K562 (cell line): ENCODE results near the gene EYA3. TPM values are rescaled to one million over a fixed set of nuclear protein-coding genes. Genes with fewer than 3 reads are reported as not detected.

Experiments
- ARHGAP35 ChIP-seq: fragments of 450-650 bp; IDR thresholded peaks from 2 replicates; pipeline ENCODE4 v1.6.1; 2018; ENCODE audit not compliant: partially characterized antibody
- ARID1B ChIP-seq: fragments of 450-650 bp; IDR thresholded peaks from 2 replicates; pipeline ENCODE4 v1.6.1; 2016; ENCODE audit warnings: antibody characterized with exemption, mild to moderate bottlenecking, inconsistent platforms
- BHLHE40 ChIP-seq: IDR thresholded peaks from 2 replicates; pipeline ENCODE4 v1.6.1; 2011; ENCODE audit warnings: low read length, improper control_type of control experiment
- DPF2 ChIP-seq: fragments of 450-650 bp; IDR thresholded peaks from 2 replicates; pipeline ENCODE4 v1.6.1; 2016
- ELF1 ChIP-seq: fragments of 200-800 bp; sonication (Bioruptor generic); IDR thresholded peaks from 2 replicates; pipeline ENCODE4 v1.6.1; 2016; ENCODE audit warnings: missing genetic modification characterization, missing compliant biosample characterization
- HCFC1 ChIP-seq: IDR thresholded peaks from 2 replicates; pipeline ENCODE4 v1.6.1; 2012; ENCODE audit warnings: low read depth, low read length, improper control_type of control experiment
- MTF1 ChIP-seq: fragments of 250-450 bp; sonication (Bioruptor Pico); IDR thresholded peaks from 2 replicates; pipeline ENCODE4 v1.9.0; 2021; ENCODE audit warnings: moderate library complexity, mild to moderate bottlenecking, inconsistent platforms, borderline replicate concordance
- SRSF7 ChIP-seq: fragments of 200-400 bp; formaldehyde crosslinking; optimal IDR thresholded peaks from 2 replicates; pipeline ENCODE3; 2017; ENCODE audit warnings: mild to moderate bottlenecking, low read depth, low read length
- ZNF224 ChIP-seq: sonication (generic); formaldehyde crosslinking; IDR thresholded peaks from 2 replicates; pipeline ENCODE4 v1.8.0; 2022; ENCODE audit warnings: mild to moderate bottlenecking, missing genetic modification reagents
- ZNF239 ChIP-seq: fragments of 250-450 bp; sonication (Bioruptor Pico); IDR thresholded peaks from 2 replicates; pipeline ENCODE4 v1.4.0; 2020; ENCODE audit warnings: mild to moderate bottlenecking
- ZNF696 ChIP-seq: fragments of 250-450 bp; sonication (Bioruptor Pico); conservative IDR thresholded peaks from 2 replicates; pipeline ENCODE4 v1.4.0; 2020; ENCODE audit warnings: mild to moderate bottlenecking, moderate library complexity
- ZSCAN32 ChIP-seq: fragments of 450-650 bp; formaldehyde crosslinking; IDR thresholded peaks from 2 replicates; pipeline ENCODE4 v1.4.0; 2020; ENCODE audit warnings: mild to moderate bottlenecking, moderate library complexity
- polyA plus RNA-seq, 8 experiments: library from polyadenylated mRNA; depleted of rRNA in 4 of 8; stranded (reverse) in 5 of 8; unstranded in 3 of 8; fragments of >200 nt; fragmentation: Nextera tagmentation in 2 of 8; fragmentation: Illumina TruSeq in 1 of 8; extraction: Ambion mirVana in 2 of 8; extraction: Trizol in 1 of 8; gene quantifications; 2 replicates each; pipeline versions ENCODE4 v1.2.1 to v1.2.3, GENCODE V29; 2011 to 2014; ENCODE audit warnings: inconsistent platforms in 1 of 8, missing spikeins in 1 of 8
- total RNA-seq, 7 experiments: library from RNA; depleted of rRNA in 6 of 7; stranded (reverse); fragments of >200 nt in 6 of 7; fragmentation: Illumina TruSeq in 2 of 7; extraction: Trizol in 2 of 7; gene quantifications; 2 replicates each; pipeline versions ENCODE4 v1.2.1 to v1.2.3, GENCODE V29; 2011 to 2021; ENCODE audit warnings: low replicate concordance in 1 of 7
- TF ChIP-seq, protein P1 (sequence below): fragments of 200-400 bp; formaldehyde crosslinking; IDR thresholded peaks from 2 replicates; pipeline ENCODE4 v1.6.1; 2017; ENCODE audit warnings: mild to moderate bottlenecking, low read depth, low read length, moderate library complexity
- TF ChIP-seq, protein P2 (sequence below): sonication (generic); IDR thresholded peaks from 2 replicates; pipeline ENCODE4 v1.6.1; 2016

EYA3 gene
- total and polyA plus RNA-seq, 9 of the 15 experiments (the other 6 are each of a cell fraction or from before 2014, with no cell fraction given) = 21.7 to 64.0 (median 43.6) TPM

DNA sequence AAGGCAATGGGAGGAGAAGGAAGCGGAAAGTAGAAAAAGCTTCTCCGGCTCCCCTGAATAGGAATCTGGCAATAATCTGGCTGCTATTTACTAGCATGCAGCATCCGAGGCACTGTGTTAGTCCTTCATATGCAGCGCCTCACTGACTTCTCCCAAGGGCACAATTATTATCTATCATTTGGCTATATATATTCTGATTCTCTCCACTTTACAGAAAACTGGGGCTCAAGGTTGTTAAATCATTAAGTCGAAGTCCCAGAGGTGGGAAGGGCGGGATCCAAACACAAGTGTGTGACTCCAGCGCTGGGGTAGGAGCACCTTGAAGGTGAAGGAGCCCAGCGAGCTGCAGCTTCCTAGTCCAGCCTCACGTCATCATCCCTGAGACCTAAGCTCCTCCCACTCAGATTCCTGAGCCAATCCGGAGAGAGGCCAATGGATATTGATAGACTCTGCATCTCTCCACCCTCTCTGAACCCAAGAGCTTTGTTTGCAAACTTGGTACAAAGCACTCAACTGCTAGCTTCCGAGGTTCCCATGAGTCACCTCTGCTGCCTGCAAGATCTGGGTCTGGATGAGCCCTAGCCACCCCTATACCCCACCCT lies 16.6 kb upstream of the EYA3 start (continued):
- TF ChIP-seq HCFC1 = no peak
- no peak for TF ChIP-seq ARID1B
- TF ChIP-seq ELF1 (tag) = no peak
- TF ChIP-seq ZNF224 = no peak
- TF ChIP-seq, protein P1, sequence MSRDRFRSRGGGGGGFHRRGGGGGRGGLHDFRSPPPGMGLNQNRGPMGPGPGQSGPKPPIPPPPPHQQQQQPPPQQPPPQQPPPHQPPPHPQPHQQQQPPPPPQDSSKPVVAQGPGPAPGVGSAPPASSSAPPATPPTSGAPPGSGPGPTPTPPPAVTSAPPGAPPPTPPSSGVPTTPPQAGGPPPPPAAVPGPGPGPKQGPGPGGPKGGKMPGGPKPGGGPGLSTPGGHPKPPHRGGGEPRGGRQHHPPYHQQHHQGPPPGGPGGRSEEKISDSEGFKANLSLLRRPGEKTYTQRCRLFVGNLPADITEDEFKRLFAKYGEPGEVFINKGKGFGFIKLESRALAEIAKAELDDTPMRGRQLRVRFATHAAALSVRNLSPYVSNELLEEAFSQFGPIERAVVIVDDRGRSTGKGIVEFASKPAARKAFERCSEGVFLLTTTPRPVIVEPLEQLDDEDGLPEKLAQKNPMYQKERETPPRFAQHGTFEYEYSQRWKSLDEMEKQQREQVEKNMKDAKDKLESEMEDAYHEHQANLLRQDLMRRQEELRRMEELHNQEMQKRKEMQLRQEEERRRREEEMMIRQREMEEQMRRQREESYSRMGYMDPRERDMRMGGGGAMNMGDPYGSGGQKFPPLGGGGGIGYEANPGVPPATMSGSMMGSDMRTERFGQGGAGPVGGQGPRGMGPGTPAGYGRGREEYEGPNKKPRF = no peak
- no peak for TF ChIP-seq ZNF696
- TF ChIP-seq BHLHE40 = no peak
- no peak for TF ChIP-seq MTF1
- TF ChIP-seq ARHGAP35 = no peak
- no peak for TF ChIP-seq SRSF7
- no peak for TF ChIP-seq DPF2
- TF ChIP-seq, protein P2, sequence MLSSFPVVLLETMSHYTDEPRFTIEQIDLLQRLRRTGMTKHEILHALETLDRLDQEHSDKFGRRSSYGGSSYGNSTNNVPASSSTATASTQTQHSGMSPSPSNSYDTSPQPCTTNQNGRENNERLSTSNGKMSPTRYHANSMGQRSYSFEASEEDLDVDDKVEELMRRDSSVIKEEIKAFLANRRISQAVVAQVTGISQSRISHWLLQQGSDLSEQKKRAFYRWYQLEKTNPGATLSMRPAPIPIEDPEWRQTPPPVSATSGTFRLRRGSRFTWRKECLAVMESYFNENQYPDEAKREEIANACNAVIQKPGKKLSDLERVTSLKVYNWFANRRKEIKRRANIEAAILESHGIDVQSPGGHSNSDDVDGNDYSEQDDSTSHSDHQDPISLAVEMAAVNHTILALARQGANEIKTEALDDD = no peak
- TF ChIP-seq ZNF239 (CRISPR knock-in tag) = no peak
- no peak for TF ChIP-seq ZSCAN32 (CRISPR knock-in tag)
- TF ChIP-seq, all 486 proteins: peak for 27
